GM12864 (cell line): ENCODE measurements around the gene FRMD4A.
"Not testable (repeated sequence)": the region's sequence is repeated elsewhere in the genome, so short reads cannot be mapped to it uniquely, and the experiment has no call there.

Experiments used
- DNase-seq: peaks from one replicate; pipeline ENCODE4 v3.0.0-alpha.2; 2011; ENCODE audit warnings: low read depth
- H3K4me3 ChIP-seq: 2 replicates; pipeline ENCODE4 v1.5.1; 2011; ENCODE audit warnings: mild to moderate bottlenecking, low read depth, low read length, control low read depth
- TF ChIP-seq, protein P1 (sequence below): IDR thresholded peaks from 2 replicates; pipeline ENCODE4 v1.5.1; 2011; ENCODE audit warnings: low read depth, mild to moderate bottlenecking, moderate library complexity, low read length, control low read depth, inconsistent platforms; ENCODE audit errors: missing control alignments

FRMD4A gene

DNA sequence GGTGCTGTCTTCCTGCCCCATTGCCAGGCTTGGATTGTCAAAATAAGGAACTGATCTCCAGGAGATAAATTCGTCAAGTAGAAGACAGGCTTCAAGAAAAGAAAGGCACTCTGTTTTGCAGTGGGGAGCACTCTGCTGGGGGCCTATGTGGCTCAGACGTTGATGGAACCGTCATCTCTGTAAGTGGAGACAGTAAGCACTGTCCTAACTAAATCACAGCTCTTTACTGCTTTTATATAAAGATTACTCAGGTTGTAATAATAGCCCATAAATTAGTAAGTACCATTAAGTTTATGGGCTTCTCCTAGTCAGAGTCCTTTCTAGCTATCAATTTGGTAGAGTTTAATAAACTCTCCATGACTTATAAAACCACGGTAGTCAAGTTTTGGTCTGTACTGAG is 249.9 kb downstream of the FRMD4A start:
- no peak for DNase-seq
- H3K4me3 ChIP-seq: no peak overlapping the region

DNA sequence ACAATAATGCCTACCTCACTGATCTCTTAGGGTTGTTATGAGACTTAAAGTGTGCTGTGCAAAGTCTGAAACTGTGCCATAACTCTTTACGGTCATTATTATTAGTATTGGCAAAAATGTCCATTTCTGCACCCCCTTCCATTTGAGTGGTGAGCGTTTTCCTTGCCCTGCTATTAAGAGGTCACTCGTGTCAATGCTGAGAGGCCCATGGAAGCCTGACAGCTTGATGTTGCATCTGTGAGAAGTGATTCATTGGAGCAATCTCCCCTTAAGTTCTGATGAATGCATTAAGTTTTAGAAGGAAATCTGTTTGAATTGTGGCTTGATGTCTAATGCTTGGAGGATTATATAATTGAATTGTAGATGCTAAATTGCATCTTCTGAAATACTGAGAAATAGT is 253.3 kb downstream of the FRMD4A start:
- no peak overlapping the region for H3K4me3 ChIP-seq
- DNase-seq: no peak
- TF ChIP-seq, protein P1, sequence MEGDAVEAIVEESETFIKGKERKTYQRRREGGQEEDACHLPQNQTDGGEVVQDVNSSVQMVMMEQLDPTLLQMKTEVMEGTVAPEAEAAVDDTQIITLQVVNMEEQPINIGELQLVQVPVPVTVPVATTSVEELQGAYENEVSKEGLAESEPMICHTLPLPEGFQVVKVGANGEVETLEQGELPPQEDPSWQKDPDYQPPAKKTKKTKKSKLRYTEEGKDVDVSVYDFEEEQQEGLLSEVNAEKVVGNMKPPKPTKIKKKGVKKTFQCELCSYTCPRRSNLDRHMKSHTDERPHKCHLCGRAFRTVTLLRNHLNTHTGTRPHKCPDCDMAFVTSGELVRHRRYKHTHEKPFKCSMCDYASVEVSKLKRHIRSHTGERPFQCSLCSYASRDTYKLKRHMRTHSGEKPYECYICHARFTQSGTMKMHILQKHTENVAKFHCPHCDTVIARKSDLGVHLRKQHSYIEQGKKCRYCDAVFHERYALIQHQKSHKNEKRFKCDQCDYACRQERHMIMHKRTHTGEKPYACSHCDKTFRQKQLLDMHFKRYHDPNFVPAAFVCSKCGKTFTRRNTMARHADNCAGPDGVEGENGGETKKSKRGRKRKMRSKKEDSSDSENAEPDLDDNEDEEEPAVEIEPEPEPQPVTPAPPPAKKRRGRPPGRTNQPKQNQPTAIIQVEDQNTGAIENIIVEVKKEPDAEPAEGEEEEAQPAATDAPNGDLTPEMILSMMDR: no peak

More for the DNA sequence above, 249.9 kb downstream of the FRMD4A start:
- TF ChIP-seq, protein P1: no peak

DNA sequence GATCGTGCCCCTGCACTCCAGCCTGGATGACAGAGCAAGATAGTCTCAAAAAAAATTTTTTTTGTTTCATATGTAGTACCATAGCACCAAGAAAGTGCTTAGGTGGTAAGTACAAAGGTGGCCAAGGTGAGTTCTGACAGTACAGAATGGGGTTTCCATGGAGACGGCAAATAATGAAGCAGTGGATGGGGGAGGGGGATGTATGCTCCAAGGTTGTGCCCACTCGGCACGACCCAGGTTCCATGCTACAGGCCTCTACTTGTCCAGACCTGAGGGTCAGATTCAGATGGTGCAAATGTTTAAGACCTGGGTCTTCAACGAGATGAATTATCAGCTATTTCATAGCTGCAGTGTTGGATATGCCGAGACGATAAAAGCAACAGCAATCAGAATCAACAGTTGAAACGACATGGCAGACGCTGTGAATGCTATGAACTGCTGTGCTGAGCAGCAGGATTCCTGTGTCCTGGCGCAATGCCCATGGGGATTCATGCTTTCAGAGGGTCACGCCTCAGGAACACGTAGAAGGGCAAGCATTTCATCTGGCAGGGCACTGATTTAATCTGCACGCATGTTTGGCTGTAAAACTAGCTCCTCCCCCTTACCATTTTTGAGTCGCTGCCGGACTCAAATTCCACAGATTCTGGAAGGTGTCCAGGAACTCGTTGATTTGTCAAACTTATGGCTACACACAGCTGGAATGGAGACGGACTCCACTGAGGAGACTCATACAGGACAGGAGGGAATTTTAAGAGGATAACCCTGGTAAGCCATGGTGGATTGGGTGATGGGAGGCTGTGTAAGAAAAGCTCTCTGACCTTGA is 256.5 kb downstream of the FRMD4A start:
- TF ChIP-seq, protein P1: no peak
- no peak overlapping the region for H3K4me3 ChIP-seq
- no peak for DNase-seq

DNA sequence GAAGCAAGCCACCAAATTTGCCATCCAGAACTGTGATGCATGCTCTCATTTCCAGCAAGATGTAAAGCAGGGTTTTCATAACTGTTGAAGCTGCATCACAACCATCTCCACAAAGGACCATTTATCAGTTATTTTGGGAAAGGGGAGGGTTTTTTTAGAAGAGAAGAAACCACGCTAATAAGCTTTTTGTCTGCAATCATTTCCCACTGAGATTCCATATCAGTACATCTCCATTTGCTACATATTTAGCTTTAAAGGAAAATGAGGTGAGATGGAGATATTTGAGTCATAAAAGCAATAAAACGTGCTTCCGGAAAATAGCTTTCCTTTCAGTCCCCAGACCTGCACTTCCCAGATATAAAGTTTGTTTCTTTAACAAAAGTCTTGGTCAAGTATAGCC is 258.2 kb downstream of the FRMD4A start:
- DNase-seq: no peak
- no peak overlapping the region for H3K4me3 ChIP-seq
- TF ChIP-seq, protein P1: no peak

DNA sequence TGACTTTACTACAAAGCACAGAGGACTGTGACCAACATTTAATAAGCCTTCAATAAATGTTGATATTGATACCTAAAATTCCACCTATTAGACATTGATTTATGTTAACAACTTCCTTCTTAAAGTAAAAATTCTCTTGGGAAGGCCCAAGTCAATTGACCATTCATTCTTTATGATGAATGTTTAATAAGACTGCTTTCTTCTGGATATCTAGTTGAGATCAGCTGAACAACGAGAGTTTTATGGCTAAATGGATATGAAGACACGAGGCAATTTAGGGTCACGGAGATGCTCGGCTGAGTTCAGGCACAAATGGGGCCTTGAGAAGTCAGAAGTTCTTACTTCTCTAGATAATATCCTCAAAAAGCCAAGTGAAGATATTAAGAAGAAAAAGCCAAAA is 258.8 kb downstream of the FRMD4A start:
- DNase-seq: no peak
- H3K4me3 ChIP-seq: no peak overlapping the region
- TF ChIP-seq, protein P1: no peak

DNA sequence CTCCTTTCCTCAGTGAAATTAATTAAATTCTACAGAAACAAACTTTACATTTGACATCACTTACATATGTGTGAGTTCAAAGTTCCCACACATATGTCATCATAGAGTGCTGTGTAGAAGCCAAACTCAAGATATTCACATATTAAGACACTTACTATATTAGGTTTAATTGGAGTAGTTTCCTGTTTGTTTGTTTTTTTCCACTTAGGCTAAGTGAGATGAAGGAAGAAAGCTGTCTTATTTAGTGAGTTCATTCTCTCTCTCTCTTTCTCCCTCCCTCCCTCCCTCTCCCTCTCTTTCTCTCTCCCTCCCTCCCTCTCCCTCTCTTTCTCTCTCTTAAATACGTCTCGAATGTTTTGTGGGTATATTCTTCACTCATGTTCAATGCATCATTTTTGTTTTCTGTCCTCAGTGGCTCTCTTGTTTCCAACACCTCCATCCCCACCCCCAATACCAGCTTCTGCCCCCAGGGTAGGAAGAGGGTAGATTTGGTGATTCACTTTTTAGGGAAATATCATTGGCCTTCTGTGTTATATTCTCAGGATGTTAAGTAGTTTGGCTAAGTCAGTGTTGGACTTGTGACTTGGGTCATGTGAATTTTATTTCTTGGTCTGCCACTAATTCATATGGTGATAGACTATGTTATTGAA is 262.0 kb downstream of the FRMD4A start:
- TF ChIP-seq, protein P1: no peak
- no peak overlapping the region for H3K4me3 ChIP-seq
- no peak for DNase-seq

DNA sequence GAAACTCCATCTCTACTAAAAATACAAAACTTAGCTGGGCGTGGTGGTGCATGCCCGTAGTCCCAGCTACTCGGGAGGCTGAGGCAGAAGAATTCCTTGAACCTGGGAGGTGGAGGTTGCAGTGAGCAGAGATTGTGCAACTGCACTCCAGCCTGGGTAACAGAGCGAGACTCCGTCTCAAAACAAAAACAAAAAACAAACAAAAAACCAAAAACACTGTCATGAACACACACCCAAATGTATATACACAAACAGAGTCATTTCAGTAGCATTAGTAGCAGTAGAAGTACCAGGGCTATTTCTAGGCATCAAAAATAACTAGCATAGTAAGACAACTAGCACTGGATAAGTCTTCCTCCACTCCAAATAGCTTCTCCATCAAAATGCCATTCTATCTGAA is 263.1 kb downstream of the FRMD4A start:
- not testable (repeated sequence) for DNase-seq

More for the DNA sequence above, 263.1 kb downstream of the FRMD4A start:
- H3K4me3 ChIP-seq: not testable (repeated sequence)
